ENCODE measurements around the gene OR4C5. TPM values are rescaled to one million over a fixed set of nuclear protein-coding genes. Genes with fewer than 3 reads are reported as not detected.
"Not testable (repeated sequence)": the region's sequence is repeated elsewhere in the genome, so short reads cannot be mapped to it uniquely, and the experiment has no call there.

Gene OR4C5
- total RNA-seq, 1 donor from 2014 or later, result not detected

- peaks cover 11% of the 10 kb centered on the region for H3K9me3 Mint-ChIP-seq (ENCODE audit: unreplicated experiment)
- no peaks in the 10 kb centered on the region for H3K4me1 Mint-ChIP-seq (ENCODE audit: unreplicated experiment)
- H3K4me3 Mint-ChIP-seq (ENCODE audit: unreplicated experiment), result no peak overlapping the region
- DNase-seq (ENCODE audit: low spot score), result no peak
- TF ChIP-seq CTCF (IDR thresholded peaks at IDR 0.05; ENCODE audit: unreplicated experiment), result no peak
- no peaks in the 10 kb centered on the region for H3K27me3 Mint-ChIP-seq (ENCODE audit: unreplicated experiment)
- no peak overlapping the region for H3K27ac Mint-ChIP-seq (ENCODE audit: unreplicated experiment)
- peaks cover 6% of the 10 kb centered on the region for H3K36me3 Mint-ChIP-seq (ENCODE audit: low read depth, unreplicated experiment)
These were observed 24.8 kb downstream of the OR4C5 start for GRCh38 chr11:48341466-48341865.

- DNase-seq (ENCODE audit: low spot score); H3K27me3 Mint-ChIP-seq (ENCODE audit: unreplicated experiment); H3K4me1 Mint-ChIP-seq (ENCODE audit: unreplicated experiment); H3K4me3 Mint-ChIP-seq (ENCODE audit: unreplicated experiment); H3K27ac Mint-ChIP-seq (ENCODE audit: unreplicated experiment); H3K36me3 Mint-ChIP-seq (ENCODE audit: low read depth, unreplicated experiment): not testable (repeated sequence)
- peaks cover 33% of the 10 kb centered on the region for H3K9me3 Mint-ChIP-seq (ENCODE audit: unreplicated experiment)
These were observed 41.6 kb downstream of the OR4C5 start, which contains the start of gene OR4C3 for GRCh38 chr11:48324620-48325019. Gene OR4C3, plus strand, starts transcription at chr11:48324920. Its CDS starts 102 bp downstream, at chr11:48325022.

- DNase-seq (ENCODE audit: low spot score); H3K36me3 Mint-ChIP-seq (ENCODE audit: low read depth, unreplicated experiment); H3K4me1 Mint-ChIP-seq (ENCODE audit: unreplicated experiment); H3K4me3 Mint-ChIP-seq (ENCODE audit: unreplicated experiment); H3K27ac Mint-ChIP-seq (ENCODE audit: unreplicated experiment); H3K27me3 Mint-ChIP-seq (ENCODE audit: unreplicated experiment): not testable (repeated sequence)
- H3K9me3 Mint-ChIP-seq (ENCODE audit: unreplicated experiment), result peaks cover 25% of the 10 kb centered on the region
These were observed 46.5 kb downstream of the OR4C5 start for GRCh38 chr11:48319813-48320212.

Other genes with a start within 250 kb of the OR4C5 start
- gene OR4B1, start 149.7 kb downstream of the OR4C5 start, total RNA-seq (ENCODE audit: unreplicated experiment), result not detected
- not detected for gene OR4X2, start 121.4 kb downstream of the OR4C5 start, total RNA-seq (ENCODE audit: unreplicated experiment)
- gene OR4X1, start 102.6 kb downstream of the OR4C5 start, total RNA-seq (ENCODE audit: unreplicated experiment), result not detected
- not detected for gene OR4S1, start 60.2 kb downstream of the OR4C5 start, total RNA-seq (ENCODE audit: unreplicated experiment)
- not detected for gene OR4C3, start 41.5 kb downstream of the OR4C5 start, total RNA-seq (ENCODE audit: unreplicated experiment)
- gene OR4A47, start 122.3 kb upstream of the OR4C5 start, total RNA-seq (ENCODE audit: unreplicated experiment), result not detected

Data from endothelial cell (in vitro differentiated cells).